ENCODE measurements around the gene ZNF486.
"Not testable (repeated sequence)": the region's sequence is repeated elsewhere in the genome, so short reads cannot be mapped to it uniquely, and the experiment has no call there.

ZNF486 gene

DNA sequence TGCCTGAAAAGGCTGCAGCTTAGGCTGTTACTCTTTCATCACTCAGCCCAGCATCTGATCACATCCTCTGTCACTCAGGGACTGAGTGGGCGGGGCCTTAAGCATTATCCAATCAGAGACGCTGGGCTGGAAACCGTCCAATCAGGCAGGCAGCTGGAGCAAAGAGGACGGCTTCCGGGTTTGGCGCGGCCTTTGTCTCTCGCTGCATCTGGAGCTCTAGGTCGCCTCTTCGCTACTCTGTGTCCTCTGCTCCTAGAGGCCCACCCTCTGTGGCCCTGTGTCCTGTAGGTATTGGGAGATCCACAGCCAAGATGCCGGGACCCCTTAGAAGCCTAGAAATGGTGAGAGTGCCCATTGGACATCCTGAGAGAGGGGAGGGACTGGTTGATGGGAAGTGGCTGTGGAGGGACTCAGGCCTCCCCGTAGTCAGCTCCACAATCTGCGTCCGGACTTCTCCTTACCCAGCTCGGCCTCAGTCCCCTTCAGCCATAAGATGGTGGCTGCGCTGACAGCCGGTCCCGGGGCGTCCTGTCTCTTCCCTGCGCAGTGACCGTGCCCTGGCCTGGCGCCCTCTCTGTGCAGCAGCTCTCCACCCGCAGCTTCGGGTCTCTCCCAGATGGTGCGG is at the start of gene ZNF486:
Gene ZNF486, plus strand, starts transcription at position 195 of the 625 bp plus-strand sequence. Its CDS starts 117 bp downstream, at position 312.
- peak; percentile 83 to 94 for DNase-seq

DNA sequence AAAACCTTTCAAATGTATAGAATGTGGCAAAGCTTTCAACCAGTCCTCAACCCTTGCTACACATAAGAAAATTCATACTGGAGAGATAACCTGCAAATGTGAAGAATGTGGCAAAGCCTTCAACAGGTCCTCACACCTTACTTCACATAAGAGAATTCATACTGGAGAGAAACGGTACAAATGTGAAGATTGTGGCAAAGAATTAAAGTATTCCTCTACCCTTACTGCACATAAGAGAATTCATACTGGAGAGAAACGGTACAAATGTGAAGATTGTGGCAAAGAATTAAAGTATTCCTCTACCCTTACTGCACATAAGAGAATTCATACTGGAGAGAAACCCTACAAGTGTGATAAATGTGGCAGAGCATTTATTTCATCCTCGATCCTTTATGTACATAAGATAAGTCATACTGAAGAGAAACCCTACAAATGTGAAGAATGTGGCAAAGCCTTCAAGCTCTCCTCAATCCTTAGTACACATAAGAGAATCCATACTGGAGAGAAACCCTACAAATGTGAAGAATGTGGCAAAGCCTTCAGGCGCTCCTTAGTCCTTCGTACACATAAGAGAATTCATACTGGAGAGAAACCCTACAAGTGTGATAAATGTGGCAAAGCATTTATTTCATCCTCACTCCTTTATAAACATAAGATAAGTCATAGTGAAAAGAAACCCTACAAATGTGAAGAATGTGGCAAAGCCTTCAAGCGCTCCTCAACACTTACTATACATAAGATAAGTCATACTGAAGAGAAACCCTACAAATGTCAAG is 48.8 kb upstream of the ZNF486 start:
- not testable (repeated sequence) for DNase-seq

DNA sequence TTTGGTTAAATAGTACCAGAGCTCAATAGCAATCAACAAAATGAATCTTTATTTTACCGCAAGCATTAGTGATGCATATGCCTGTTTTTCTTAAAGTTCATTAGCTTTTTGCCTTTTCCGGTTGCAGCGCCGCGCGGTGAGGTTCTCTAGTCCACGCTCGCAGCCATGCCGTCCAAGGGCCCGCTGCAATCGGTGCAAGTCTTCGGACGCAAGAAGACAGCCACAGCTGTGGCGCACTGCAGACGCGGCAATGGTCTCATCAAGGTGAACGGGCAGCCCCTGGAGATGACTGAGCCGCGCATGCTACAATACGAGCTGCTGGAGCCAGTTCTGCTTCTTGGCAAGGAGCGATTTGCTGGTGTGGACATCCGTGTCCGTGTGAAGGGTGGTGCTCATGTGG is 42.1 kb upstream of the ZNF486 start:
- DNase-seq: no peak

DNA sequence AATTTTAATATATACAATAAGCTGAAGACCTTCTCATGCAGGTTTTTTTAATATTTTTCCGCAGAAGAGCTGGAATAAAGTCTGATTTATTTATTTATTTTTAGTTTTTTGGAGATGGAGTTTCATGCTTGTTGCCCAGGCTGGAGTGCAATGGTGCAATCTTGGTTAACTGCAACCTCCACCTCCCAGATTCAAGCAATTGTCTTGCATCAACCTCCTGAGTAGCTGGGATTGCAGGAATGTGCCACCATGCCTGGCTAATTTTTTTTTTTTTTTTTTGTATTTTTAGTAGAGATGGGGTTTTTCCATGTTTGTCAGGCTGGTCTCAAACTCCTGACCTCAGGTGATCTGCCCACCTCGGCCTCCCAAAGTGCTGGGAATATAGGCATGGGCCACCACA is 34.1 kb upstream of the ZNF486 start:
- DNase-seq: not testable (repeated sequence)

DNA sequence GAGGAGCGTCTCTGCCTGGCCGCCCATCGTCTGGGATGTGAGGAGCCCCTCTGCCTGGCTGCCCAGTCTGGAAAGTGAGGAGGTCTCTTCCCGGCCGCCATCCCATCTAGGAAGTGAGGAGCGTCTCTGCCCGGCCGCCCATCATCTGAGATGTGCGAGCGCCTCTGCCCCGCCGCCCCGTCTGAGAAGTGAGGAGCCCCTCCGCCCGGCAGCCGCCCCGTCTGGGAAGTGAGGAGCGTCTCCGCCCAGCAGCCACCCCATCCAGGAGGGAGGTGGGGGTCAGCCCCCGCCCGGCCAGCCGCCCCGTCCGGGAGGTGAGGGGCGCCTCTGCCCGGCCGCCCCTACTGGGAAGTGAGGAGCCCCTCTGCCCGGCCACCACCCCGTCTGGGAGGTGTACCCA is 29.3 kb upstream of the ZNF486 start:
- DNase-seq: not testable (repeated sequence)

DNA sequence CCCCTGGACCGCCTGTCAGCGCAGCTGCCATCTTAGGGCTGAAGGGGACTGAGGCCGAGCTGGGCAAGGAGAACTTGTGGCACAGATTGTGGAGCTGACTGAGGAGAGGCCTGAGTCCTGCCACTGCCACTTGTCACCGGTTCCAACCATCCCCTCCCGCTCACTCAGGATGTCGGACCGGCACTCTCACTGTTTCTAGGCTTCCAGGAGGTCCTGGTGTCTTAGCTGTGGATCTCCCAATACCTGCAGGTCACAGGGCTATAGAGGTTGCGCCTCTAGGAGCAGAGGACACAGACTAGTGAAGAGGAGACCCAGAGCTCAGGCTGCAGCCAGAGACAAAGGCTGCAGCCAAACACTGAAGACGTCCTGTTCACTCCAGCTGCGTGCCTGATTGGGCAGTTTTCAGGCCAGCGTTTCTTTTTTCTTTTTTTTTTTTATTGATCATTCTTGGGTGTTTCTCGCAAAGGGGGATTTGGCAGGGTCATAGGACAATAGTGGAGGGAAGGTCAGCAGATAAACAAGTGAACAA is 15.3 kb upstream of the ZNF486 start:
- no peak for DNase-seq

DNA sequence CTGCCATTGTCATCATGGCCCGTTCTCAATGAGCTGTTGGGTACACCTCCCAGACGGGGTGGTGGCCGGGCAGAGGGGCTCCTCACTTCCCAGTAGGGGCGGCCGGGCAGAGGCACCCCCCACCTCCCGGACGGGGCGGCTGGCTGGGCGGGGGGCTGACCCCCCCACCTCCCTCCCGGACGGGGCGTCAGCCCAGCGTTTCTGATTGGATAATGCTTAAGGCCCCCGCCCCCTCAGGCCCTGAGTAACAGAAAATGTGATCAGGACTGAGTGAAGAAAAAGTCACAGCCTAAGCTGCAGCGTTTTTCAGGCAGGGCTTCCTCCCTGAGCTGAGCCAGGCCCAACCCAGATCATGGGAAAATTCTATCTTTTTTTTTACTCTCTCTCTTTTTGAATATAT is 14.5 kb upstream of the ZNF486 start:
- not testable (repeated sequence) for DNase-seq

DNA sequence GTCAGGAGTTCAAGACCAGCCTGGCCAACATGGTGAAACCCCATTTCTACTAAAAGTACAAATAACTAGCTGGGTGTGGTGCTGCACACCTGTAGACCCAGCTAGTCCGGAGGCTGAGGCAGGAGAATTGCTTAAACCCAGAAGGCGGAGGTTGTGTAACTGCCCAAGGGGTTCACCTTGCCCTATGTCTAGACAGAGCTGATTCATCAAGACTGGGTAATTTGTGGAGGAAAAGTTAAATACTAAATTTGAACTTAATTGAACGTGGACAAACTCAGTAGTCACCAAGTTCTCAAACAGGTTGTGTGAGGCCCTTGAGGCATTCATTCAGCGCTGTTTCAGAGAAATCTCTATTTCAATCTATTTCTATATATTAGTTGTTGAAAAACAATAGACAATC is 13.7 kb upstream of the ZNF486 start:
- no peak for DNase-seq

DNA sequence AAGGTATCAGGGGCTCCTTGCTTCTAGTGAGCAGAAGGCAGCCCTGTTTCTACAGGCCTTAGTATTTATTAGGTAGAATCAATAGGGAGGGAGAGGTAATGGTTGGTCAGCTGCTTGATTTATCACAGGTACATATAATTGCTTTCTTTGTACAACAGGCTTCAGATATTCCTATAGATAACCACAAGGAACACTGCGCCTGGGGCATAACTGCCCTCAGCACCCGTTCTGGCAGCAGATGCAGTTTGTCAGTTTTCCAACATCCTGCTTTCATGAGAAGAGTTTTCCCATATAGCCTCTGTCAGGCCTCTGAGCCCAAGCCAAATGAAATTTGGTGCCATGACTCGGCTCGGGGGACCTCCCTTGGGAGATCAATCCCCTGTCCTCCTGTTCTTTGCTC is 12.4 kb upstream of the ZNF486 start:
- DNase-seq: no peak

DNA sequence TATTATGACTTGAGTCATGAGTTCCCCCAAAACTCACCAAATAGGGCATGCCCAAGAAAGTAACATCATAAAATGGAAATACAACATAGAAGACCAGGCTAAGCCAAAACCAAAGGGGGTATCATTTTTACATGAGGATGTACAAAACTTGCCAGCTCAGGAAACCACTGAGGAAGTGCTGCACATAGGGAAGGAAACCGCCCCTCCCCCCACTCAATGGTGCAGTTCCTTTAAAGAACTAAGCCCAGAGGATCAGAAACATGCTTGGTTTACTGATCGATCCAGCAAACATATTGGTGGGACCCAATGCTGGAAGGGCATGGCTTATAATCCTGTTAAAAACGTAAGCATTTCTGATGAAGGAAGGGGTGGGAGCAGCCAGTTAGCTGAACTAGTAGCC is 4.2 kb upstream of the ZNF486 start:
- DNase-seq: peak in 1 of 2 donors; percentile 1

DNA sequence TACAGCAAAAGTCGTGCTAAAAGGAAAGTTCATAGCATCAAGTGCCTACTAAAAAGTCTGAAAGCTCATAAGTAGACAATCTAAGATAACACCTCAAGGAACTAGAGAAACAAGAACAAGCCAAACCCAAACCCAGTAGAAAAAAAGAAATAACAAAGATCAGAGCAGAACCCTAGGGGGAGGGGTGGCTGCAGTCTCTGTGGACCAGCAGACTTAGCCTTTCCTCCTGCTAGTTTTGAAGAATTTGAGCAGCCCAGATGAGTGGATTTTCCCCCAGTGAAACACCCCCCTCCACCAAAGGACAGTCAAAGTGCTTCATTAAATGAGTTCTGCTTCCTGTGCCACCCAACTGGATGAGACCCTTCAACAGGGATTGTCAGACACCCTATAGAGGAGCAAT is 2.6 kb upstream of the ZNF486 start:
- DNase-seq: no peak

DNA sequence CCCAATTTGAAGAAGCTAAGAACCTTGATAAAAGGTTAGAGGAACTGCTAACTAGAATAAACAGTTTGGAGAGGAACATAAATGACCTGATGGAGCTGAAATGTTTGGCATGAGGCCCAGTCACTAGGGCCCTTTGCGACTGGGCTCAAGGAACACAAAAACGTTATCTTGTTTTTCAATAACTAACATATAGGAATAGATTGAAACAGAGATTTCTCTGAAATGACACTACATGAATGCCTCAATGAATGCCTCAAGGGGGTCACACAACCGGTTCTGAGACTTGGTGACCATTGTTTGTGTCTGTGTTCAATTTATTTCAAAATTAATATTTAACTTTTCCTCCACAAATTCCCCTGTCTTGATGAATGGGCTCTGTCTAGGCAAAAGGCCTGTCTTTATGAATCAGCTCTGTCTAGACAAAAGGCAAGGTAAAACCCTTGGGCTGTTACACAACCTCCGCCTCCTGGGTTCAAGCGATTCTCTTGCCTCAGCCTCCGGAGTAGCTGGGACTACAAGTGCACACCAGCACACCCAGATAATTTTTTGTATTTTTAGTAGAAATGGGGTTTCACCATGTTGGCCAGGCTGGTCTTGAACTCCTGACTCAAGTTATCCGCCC is 932 bp upstream of the ZNF486 start:
- DNase-seq: no peak

DNA sequence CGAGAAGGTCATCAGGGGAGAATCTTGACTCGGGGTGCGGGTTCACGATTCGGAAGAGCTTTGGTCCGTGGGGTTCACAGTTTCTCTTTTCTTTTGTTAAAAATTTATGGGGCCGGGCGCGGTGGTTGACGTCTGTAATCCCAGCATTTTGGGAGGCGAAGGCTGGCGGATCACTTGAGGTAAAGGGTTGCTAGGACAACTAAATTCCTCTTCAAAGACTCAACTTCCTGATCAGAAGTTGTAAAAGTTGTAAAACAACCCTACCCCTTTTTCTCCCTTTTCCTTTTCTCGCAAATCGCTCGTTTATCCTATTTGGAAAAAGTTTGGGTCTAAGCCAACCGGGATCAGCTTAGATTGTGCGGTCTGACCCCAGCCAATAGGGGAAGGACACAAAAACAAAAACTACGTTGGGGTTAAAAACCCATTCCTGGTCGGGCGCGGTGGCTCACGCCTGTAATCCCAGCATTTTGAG is 673 bp downstream of the ZNF486 start:
- DNase-seq: peak; percentile 0 to 1

DNA sequence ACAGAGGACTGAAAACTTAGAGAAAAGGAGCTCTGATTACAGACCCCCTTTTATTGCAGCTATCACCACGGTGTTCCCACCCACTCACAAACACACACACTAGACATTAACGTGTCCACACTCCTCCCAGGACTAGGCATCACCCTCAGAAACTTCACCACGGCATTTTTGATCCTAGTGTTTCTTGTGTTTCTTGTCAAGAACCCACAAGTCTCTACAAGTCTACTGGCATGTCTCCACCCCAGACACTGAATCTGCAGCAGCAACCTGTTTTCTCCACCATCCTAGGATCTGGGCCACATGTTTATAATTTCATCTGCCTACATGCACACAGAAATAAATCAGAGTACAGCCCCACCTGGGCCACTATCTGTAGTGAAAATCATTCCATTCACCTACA is 4.3 kb downstream of the ZNF486 start:
- no peak for DNase-seq

DNA sequence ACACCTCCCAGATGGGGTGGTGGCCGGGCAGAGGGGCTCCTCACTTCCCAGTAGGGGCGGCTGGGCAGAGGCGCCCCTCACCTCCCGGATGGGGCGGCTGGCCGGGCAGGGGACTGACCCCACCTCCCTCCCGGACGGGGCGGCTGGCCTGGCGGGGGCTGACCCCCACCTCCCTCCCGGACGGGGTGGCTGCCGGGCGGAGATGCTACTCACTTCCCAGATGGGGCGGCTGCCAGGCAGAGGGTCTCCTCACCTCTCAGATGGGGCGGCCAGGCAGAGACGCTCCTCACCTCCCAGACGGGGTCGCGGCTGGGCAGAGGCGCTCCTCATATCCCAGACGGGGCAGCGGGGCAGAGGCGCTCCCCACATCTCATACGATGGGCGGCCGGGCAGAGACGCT is 8.8 kb downstream of the ZNF486 start:
- not testable (repeated sequence) for DNase-seq

DNA sequence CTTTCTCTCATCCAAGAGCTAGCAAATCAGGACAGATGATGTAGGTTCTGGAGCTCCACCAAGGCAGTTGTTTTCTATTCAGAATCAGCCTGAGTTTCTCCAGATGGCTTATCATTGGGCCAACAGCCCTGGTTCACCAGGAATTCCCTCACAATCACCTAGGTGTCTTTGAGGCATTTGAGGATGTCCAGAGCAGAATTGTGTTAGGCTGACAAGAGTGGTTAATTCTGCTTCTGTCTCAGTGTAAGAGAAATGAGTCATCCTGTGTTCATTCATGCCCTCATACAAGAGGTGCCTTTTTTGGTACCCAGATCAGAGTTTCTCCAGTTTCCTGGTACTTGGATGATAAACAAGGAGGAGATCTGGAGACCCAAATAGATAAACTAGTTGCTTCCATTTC is 12.9 kb downstream of the ZNF486 start:
- DNase-seq: not testable (repeated sequence)

DNA sequence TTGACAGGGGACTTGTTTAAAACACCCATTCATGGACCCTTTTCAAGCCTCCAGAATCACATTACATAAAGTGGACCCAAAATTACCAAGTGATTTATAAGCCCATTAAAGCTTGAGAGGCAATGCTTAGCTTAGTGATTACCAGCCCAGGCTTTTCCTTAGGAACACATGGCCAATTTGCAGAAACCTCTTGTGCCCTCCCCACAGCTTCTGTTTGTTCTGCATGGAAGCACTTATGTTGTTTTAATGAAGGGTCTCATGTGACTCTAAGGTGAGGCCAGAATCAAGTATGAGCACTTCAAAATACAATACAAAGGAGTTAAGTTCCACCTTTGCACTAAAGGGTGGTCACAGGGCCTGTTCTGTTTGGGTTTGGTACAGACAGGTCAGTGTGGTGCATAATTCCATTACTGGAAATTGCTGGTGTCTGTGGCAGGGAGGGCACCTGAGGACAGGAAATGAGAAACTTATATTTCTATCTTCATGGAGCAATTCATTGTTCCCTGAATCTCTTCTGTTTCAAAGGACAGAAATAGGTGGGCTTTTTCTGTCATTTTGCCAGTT is 15.3 kb downstream of the ZNF486 start:
- no peak for DNase-seq

DNA sequence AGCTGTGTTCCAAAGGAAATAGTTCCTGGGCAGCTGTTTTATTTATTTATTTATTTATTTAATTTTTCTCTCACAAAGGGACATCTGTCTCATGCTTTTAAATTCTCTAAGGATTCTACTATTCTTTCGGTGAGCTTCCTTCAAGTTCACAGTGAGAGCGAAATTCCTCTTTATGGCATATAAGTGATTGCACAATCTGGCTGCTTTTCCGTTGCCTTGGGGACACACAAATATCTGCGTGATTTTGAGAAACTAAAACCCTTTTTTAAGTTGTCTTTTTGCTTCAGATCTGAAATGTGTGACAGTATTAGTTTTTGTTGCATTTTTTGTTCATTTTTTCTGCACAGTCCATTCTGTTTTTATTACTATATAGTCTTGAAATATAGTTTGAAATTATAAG is 19.2 kb downstream of the ZNF486 start:
- no peak for DNase-seq

DNA sequence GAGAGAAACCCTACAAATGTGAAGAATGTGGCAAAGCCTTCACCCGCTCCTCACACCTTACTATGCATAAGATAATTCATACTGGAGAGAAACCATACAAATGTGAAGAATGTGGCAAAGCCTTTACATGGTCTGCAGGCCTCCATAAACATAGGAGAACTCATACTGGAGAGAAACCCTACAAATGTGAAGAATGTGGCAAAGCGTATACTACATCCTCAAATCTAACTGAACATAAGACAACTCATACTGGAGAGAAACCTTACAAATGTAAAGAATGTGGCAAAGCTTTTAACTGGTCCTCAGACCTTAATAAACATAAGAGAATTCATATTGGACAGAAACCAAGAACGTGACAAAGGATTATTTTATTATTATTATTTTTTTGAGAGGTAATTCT is 30.7 kb downstream of the ZNF486 start:
- DNase-seq: no peak

DNA sequence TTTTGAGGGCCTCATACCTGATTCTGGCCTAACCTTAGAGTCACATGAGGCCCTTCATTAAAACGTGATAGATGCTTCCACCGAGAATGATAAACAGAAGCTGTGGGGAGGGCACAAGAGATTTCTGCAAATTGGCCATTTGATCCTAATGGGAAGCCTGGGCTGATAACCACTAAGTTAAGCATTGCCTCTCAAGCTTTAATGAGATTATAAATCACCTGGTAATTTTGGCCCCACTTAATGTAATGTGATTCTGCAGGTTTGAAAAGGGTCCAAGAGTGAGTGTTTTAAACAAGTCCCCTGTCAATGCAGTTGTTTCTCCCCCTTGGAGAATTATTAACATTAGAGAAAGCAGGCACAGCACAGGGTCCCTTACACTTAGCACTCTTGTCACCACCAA is 42.0 kb downstream of the ZNF486 start:
- no peak for DNase-seq

DNA sequence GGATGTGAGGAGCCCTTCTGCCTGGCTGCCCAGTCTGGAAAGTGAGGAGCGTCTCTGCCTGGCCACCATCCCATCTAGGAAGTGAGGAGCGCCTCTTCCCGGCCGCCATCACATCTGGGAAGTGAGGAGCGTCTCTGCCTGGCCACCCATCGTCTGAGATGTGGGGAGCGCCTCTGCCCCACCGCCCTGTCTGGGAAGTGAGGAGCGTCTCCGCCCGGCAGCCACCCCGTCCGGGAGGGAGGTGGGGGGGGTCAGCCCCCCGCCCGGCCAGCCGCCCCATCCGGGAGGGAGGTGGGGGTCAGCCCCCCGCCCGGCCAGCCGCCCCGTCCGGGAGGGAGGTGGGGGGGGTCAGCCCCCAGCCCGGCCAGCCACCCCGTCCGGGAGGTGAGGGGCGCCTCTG is 47.4 kb downstream of the ZNF486 start:
- DNase-seq: not testable (repeated sequence)

DNA sequence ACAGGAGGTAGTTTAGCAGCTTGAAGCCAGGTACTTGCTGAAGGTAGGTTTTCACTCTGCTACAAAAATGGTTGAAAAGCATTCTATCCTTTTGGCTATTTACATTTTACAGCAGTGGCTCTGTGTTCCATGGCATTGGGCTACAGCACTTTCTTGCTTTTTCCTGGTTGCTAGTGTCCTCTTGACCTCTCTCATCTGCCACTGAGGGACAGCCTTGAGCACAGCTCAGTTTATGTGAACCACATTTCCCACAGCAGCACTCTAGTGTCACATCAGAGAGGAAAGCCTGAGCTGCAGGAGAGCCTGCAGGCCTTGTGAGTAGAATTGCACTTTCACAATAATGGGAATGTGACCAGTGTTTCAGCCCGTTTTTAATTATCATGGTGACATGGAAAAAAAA is 54.6 kb downstream of the ZNF486 start:
- DNase-seq: not testable (repeated sequence)

DNA sequence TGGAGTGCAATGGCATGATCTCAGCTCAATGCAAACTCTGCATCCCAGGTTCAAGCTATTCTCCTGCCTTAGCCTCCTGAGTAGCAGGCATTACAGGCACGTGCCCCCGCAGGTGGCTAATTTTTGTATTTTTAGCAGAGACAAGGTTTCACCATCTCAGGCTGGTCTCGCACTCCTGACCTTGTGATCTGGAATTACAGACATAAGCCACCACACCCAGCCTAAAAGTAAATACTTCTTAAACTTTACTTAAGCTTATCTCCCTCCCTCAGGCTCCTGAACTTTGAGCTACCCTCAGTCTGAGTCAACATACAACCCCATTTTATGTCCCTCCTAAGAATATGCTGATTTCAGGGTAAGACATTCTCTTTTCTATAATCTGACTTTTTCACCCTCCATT is 66.1 kb downstream of the ZNF486 start:
- DNase-seq: no peak
